WERI-Rb-1 (cell line): ENCODE data around the gene SLC4A11.

Experiments
- DNase-seq: peaks from one replicate; pipeline ENCODE4 v3.0.0-alpha.2; 2020
- H3K27ac ChIP-seq: fragments of 250-450 bp; sonication (Bioruptor Pico); 2 replicates; pipeline ENCODE4 v1.5.1; 2020; ENCODE audit warnings: mild to moderate bottlenecking, moderate library complexity
- H3K27me3 ChIP-seq: fragments of 250-450 bp; sonication (Bioruptor Pico); 2 replicates; pipeline ENCODE4 v1.5.1; 2021; ENCODE audit warnings: mild to moderate bottlenecking, low read depth, moderate library complexity; ENCODE audit not compliant: insufficient read depth, severe bottlenecking
- H3K36me3 ChIP-seq: fragments of 250-450 bp; sonication (Bioruptor Pico); 2 replicates; pipeline ENCODE4 v1.5.1; 2020; ENCODE audit warnings: mild to moderate bottlenecking, moderate library complexity
- H3K4me3 ChIP-seq: 2 replicates; pipeline ENCODE4 v1.5.1; 2011; ENCODE audit warnings: low read depth, mild to moderate bottlenecking, control low read depth, low read length
- H3K9me3 ChIP-seq: fragments of 250-450 bp; sonication (Bioruptor Pico); 2 replicates; pipeline ENCODE4 v1.5.1; 2021; ENCODE audit warnings: mild to moderate bottlenecking, moderate library complexity; ENCODE audit not compliant: severe bottlenecking
- CTCF ChIP-seq: IDR thresholded peaks from 2 replicates; pipeline ENCODE4 v1.5.1; 2011; ENCODE audit warnings: low read depth, mild to moderate bottlenecking, control low read depth, inconsistent platforms, low read length

SLC4A11 gene

GRCh38 chr20:3199206-3199605 lies 39.8 kb downstream of the SLC4A11 start:
- no peak overlapping the region for H3K4me3 ChIP-seq
- DNase-seq = no peak
- H3K36me3 ChIP-seq = peaks cover 65% of the 10 kb centered on the region
- no peak for TF ChIP-seq CTCF
- H3K9me3 ChIP-seq = no peaks in the 10 kb centered on the region
- no peak overlapping the region for H3K27ac ChIP-seq
- no peaks in the 10 kb centered on the region for H3K27me3 ChIP-seq

- DNase-seq = no peak
- peaks cover 80% of the 10 kb centered on the region for H3K36me3 ChIP-seq
- no peak for TF ChIP-seq CTCF
- H3K27me3 ChIP-seq = no peaks in the 10 kb centered on the region
- H3K27ac ChIP-seq = no peak overlapping the region
- no peaks in the 10 kb centered on the region for H3K9me3 ChIP-seq
- H3K4me3 ChIP-seq = no peak overlapping the region
Observed at GRCh38 chr20:3195590-3196237, 43.3 kb downstream of the SLC4A11 start.

- no peak overlapping the region for H3K27ac ChIP-seq
- no peak for DNase-seq
- no peak overlapping the region for H3K4me3 ChIP-seq
- H3K27me3 ChIP-seq = no peaks in the 10 kb centered on the region
- H3K9me3 ChIP-seq = no peaks in the 10 kb centered on the region
- peaks cover 77% of the 10 kb centered on the region for H3K36me3 ChIP-seq
- no peak for TF ChIP-seq CTCF
Observed at GRCh38 chr20:3194617-3195280, 44.2 kb downstream of the SLC4A11 start.

- Histone ChIP-seq H3K36me3 (peaks cover 74% of the 10 kb centered on the region), H3K9me3 (no peaks in the 10 kb centered on the region), H3K27ac (no peak overlapping the region), H3K4me3 (no peak overlapping the region), H3K27me3 (no peaks in the 10 kb centered on the region)
- DNase-seq = no peak
- TF ChIP-seq CTCF = no peak
Observed at GRCh38 chr20:3193806-3194616, 45.0 kb downstream of the SLC4A11 start.

- H3K27me3 ChIP-seq = no peaks in the 10 kb centered on the region
- DNase-seq = no peak
- no peak overlapping the region for H3K4me3 ChIP-seq
- no peak overlapping the region for H3K27ac ChIP-seq
- TF ChIP-seq CTCF = no peak
- no peaks in the 10 kb centered on the region for H3K9me3 ChIP-seq
- peaks cover 74% of the 10 kb centered on the region for H3K36me3 ChIP-seq
Observed at GRCh38 chr20:3192226-3193015, 46.6 kb downstream of the SLC4A11 start.
